Measurements from ENCODE around the gene SYNDIG1.

The SYNDIG1 gene

DNA sequence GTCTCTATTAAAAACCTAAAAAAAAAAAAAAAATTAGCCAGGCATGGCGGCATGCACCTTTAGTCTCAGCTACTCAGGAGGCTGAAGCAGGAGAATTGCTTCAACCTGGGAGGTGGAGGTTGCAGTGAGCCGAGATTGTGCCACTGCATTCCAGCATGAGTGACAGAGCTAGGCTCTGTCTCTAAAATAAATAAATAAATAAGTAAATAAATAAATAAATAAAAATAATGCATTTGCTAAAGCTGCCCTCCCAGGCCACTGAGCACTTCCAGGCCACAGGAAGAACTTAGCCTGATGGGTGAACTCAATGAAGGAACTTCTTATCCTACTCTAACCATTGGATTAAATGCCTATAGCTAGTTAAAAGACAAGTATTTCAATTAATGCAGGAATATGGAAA lies 104.9 kb downstream of the SYNDIG1 start:
- DNase-seq, result no peak

DNA sequence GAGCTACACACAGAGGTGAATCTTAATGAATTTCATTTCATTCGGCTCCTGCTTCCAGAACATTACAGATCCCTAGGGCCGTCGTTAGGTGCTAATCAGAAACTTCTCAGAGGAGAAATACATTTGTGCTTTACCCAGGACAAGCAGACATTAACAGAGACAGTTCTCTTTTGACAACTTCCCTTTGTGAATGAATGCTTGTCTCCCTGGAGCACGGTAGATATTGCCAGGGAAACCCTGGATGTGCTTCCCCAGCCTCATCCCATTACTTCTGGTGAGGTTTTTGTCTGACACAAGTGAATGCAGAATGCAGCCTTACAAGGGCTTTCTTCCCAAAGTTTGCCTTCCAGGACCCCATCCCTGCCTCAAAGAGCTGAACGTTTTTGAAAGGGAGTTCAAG lies 105.4 kb downstream of the SYNDIG1 start:
- no peak for DNase-seq

DNA sequence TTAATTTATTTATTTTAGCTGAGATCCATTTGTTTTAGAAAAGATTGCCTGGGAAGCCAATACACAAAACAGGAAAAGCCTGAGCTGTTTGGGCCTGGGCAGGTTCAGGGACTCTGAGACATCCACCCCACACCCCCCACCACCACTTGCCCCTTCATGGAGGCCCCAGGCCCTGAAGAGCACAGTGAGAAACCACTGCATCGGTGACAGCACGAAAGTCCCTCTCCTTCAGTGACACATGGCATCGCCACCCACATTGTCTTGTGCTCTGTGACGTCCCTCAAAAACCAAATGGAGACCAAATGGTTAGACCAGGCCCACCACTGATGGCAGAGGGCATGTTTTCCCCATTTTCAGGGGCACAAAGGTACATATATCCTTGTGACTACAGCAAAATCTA lies 106.4 kb downstream of the SYNDIG1 start:
- DNase-seq, result no peak

DNA sequence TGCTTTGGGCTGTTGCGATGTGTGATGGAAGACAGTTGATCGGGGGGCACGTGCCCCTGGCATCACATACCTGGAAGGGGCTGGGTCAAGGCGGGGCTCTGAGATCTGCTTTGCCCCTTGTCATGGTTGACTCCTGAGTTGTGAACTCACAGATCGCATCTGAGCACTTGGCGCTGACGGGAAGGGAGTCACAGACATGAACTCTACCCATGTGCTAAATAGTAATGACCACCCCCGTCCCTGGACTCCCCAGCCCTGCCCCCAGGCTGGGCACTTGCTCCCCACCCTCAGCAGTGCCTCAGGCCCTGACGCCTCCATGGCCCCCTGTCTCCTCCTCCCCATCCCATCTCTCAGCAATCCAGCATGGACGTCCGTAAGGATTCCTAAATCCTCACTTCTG lies 107.0 kb downstream of the SYNDIG1 start:
- DNase-seq, result no peak

DNA sequence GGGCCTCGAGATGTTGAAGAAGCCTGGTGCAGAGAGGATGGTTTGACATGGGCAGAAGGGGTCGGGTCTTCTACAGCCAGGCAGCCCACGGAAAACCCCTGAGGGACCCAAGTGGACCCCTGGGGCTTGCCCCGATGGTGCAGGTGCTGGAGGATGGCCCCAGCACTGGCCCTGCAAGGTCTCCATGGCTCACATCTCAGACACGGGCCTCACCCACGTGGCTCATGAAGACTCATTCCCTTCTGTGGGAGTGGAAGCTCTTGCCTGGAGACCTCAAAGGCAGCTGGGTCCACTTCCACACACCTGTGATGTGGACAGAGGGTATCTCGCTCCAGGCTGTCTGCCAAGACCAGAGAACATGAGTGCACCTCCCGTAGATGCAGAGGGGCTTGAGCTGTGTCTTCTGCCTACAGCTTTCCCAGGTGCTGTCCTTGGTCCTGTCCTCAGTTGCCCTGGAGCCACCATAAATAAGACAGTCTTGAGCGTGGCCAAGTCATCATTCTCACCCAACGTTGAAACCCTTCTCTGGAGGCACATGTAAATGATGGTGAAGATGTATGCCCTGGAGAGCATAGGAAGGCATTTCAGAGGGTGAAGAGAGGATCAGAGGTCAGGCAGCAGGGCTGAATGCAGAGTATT lies 108.0 kb downstream of the SYNDIG1 start:
- no peak for DNase-seq

DNA sequence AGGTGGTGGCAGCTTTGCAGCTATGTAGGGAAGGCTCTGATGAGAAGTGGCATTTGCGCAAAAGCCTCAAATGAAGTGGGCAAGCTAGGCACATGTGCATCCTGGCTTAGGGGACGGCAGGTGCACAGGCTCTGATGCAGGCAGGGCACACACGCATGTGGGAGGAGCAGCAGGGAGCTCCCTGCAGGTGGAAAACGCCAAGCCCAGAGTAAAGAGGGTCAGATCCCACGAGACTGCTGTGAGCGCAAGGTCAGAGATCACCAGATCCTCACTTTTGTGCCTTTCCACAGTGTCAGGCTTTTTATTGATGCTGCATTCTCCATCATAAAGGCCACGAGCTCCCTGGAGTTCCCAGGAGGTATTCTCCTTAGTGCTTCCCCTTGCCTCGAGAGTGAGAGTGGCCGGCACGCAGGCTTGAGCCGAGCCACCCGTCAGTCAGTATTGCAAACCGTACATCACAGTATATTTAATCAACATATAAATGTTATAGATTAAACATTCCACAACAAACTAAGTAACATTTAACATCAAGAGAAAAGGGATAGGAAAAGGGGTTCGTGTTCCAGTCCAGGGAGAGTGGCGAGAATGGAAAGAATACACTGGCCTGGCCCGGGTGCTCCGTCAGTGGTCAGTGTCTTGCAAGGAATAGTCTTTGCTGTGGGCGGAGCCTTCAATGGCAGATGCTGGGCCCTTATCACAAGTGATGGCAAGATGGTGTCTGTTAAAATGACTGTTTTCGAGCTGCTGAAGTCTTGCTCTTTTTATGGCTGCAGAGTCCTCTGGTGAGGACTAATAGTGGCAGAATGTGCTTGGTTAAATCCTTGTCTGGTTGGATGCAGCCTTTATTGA lies 109.4 kb downstream of the SYNDIG1 start:
- no peak for DNase-seq

DNA sequence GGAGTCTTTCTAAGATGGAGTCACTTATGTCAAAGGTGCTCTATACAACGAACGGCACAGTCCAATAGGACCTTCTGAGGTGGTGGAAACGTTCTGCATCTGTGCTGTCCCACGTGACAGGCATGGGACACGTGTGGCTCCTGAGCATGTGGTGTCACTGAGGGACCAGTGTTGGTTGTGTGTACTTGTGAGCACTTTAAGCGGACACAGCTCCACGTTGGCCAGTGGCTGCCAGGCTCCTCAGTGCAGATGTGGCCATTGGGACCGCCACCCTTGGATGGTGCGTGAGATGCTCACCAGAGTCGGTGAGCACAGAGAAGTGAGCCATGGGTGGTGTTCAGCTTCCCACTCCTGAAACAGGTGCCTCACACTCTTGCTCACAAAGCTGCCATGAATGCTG lies 110.0 kb downstream of the SYNDIG1 start:
- no peak for DNase-seq

DNA sequence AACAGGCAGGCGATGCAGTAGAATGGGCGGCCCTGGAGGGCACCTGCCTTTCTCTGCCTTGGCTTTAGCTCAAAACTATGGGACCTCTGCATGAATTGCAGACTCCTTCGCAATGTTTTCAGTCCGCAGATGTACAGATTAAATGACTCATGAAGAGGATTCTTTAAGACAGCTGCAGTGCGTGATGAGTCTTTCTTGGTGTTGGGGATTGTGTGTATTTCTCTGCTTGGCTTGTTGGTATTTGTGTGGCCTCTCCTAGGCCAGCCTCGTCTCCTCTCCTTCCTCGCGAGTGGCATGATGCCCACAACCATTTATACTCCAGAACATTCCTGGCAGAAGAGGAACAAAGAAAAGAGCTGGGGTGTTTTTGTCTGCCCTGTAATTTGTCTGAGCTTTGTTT lies 110.6 kb downstream of the SYNDIG1 start:
- no peak for DNase-seq

DNA sequence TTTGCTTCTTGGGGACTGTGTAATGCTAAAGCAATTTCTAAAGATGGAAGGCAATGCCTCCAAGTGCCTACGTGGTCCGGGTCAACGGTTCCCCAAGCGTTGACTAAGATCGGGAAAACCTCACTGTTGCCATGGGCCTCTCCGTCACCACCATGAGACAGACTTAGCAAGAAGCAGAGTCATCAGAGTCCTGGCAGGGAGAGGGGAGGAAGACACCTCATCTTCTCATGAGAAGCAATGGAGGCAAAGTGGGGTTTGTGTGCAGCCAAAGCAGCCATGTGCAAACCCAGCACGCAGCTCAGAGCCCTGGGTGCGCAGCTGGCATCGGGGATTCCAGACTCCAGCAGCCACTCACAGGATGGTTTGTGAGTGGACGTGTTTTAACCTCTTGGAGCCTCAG lies 111.4 kb downstream of the SYNDIG1 start:
- DNase-seq, result no peak

DNA sequence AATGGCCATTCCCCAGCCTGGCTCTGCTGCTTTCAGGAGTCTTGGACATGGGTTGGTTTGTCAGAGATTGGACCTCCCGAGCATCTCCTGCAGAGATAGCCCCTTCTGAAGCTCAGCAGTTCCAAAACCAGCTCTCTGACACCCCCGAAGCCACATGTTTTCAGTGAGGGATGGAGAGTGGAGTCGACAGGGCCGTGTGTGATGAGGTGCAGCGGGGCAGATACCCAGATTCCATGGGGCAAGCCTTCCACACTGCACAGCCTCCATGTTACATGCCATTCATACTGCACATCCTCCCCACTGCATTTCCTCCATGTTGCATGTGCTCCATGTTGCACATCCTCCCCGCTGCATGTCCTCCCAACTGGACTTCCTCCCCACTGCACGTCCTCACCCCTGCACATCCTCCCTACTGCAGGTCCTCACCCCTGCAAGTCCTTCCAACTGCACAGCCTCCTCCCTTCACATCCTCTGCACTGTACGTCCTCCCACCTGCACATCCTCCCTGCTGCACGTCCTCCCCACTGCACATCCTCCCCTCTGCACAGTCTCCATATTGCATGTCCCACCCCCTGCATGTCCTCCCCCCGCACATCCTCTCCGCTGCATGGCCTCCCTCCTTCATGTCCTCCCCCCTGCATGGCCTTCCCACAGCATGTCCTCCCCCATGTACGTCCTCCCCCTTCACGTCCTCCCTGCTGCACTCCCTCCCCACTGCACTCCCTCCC lies 112.2 kb downstream of the SYNDIG1 start:
- no peak for DNase-seq

DNA sequence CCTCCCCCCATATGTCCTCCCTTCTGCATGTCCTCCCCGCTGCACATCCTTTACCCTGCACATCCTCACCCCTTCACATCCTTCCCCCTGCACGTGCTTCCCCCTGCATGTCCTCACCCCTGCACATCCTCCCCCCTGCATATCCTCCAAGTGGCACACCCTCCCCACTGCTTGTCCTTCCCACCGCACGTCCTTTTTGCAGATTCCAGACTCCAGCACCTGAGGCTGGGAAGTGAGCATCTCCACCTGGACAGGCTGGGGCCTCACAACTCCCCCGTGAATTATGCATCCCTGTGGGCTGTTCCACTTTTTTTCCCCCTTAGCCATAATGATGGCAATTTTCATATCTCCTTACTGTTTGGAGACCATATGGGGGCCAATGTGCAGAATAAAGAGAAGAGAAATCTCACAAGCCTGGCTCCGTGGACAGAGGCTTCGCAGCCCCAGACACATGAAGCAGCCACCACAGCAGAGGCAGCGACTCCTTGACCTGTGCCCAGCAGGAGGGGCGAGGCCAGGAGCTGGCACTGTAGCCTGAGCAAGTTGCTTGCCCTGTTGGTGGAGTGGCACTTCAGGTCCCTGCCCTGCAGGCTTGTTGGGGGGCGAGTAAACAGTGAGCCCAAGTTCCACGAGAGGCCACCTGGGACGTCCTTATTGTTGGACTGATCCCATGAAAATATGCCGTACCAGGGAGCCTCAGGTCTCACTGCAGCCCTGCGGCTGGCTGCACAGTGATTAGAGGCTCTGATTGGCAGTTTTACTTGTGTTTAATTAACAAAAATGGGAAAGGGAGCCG lies 113.1 kb downstream of the SYNDIG1 start:
- no peak for DNase-seq

DNA sequence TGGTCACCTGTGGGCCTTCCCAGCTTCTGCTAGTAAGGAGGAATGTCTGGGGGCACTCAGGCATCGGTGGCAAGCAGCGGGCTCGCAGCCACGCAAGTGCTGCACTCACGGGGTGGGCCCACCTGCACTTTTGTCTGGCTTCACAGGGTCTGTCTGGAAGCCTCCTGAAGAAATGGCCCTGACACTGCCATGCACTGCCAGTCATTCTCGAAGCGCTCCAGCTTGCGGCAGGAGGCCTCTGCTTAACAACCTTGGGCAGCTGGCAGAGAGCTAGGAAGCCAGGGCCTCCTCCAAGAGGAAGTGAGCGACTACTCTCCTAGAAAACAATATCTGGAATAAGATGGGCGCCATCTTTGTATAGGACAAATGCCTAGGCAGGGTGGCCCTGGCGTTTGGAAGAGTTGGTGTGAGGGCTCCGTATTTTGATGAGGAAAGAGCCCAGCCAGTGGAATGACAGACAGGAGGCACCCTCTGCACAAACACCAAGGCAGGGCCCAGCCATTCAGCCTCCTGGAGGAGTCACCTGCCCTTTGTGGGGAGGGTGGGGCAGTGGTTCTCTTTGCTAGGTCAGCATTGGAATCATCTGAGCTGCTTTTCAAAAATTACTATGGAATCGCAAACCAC lies 113.9 kb downstream of the SYNDIG1 start:
- no peak for DNase-seq

DNA sequence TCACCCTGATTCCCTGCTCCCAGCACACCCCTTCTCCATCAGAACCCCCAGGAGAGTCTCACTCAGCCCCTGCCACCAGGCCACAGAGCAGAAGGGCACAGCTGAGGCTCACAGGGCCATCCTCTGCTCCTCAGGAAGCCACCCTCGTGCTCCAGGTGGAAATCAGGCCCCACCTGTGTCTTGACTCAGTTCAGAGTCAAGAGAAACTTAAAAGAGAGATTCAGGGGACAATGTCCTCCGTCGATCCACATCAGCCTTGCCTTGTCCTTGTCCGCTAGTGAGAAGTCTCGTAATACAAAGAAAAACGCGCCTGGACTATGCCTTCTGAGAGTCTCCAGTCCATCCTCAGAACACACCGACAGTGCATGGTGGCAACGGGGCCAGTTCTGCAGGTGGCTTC lies 114.6 kb downstream of the SYNDIG1 start:
- no peak for DNase-seq

DNA sequence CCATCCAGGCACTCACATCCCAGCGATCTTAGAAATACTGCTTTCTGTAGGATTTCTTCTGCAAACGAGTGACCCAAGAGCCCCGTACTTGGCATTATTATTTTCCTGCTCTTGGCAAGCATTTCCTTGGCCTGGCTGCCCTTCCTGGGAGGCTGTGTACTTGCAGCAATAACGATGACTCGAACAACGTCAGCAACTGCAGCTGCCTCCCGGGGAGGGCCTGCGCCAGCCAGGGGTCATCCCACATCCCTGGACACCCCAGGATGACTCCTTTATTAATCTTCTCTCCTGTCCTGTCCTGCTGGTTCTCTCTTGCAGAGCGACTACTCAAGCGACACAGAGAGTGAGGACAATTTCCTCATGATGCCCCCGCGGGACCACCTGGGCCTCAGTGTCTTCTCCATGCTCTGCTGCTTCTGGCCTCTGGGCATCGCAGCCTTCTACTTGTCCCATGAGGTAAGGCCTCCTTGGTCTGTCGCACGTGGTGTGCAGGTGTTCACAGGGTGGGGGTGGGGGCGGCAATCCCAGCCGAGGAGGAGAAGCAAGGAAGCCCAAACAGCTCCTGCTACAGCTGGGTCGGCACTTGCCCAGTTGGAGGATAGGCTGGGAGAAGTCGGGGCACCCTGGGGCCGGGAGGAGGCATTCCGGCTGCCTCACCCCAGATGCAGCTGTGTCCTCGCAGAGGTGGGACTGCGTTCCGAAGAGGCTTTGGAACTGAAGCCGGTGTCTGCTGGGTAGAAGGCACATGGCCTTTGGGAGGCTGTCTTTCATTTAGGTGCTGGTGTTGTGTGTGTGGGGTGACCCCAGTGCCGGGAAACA lies 115.3 kb downstream of the SYNDIG1 start:
- DNase-seq, result no peak

DNA sequence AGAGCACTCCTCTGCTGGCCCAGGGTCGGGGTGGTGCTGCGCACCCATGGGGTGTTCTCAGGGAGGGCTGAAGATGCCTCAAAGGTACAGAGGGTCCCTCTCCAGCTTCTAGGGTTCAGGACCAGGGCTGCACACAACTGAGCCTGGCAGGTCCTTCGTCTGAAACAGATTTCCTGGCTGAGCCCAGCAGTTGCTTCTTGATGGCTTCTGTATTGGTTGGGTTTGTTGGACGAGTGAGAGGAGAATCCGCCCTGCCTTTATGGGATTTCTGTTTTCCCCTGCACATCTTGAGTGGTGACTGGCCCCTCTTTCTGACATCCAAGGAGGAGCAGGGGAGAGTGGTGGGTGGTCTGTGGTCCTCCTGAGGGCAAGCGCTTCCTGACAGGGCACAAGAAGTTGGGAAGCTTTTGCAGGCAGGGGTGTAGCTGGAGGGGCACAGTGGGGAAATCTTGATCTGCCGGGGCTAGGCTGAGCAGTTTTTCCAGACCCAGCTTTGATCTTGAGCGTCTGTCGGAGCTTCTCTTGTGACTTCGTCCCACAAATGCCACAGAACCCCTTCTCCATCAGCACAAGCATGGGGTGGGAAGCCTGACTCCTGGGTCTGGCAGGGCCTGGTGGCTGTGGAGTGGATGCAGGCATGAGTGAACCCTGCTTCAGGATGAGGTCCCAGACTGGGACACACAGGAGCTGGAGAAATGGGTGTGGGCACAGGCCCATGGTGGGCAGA lies 116.5 kb downstream of the SYNDIG1 start:
- no peak for DNase-seq

DNA sequence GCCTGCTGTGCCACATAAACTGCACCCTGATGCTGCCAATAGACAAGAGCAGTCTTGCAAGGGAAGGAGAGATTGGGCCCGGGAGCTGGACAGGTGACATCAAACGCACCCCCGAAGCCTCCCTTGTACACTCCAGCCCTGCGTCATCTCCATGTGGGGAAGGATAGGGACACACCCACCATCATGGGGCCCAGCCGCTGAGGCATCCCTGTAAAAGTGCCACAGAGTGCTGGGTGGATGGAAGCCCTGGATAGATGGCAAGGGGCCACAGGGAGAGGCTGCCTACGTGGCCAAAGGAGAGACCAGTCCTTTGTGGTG lies 117.1 kb downstream of the SYNDIG1 start:
- no peak for DNase-seq

DNA sequence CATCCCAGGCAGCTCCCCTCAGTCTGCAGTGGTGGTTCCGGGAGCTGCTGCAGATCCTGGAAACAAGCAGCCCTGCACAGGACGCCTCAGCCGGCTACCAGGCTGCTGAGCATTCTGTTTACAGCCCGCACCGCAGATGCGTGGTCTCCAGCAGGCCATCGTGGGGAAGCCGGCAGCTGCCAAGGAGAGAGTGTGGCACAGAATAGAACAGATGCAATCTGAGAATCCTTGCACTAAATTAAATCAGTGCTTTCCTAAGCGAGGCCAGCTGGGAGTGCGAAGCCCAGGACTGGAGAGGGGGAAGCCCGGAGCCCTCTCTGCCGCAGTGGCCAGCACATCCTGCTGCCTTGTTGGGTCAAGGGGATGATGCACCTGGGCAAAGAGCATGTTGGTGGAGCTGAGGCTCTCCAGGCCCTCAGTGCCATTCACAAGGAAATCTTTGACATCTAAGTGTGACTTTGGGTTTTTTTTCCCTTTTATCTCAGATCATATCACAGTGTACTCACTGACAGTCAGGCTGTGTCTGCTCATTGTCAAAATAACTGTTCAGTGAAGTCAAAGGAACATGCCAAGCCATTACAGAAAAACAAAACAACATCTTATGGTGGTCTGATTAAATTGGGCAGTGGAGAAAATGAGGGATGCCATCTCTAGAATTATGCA lies 118.1 kb downstream of the SYNDIG1 start:
- no peak for DNase-seq

DNA sequence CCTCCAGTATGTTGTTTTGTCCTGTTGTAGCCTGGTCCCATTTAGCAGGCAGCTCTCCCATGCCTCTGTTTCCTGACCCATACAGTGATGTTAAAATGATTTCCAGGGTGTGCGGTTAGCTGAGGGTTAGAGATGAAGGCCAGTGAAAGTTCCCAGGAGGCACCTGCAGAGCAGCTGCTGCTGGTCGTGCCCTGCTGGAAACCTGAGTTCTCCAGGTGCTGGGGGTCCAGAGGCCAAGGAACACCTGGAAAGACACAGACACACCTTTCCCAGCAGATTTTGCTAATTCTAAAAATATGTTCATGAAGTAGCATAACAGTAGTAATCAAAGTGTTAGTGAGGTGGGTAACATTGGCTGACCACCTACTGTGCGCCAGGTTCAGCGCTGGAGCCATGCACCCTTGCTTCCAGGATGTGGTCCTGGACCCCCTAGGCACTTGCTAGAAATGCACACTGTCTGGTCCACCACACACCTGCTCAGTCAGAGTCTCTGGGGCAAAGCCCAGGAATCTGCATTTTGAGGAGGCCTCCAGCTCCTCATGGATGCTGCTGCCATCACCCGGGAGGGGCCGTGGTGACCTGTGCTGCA lies 118.7 kb downstream of the SYNDIG1 start:
- DNase-seq, result no peak

DNA sequence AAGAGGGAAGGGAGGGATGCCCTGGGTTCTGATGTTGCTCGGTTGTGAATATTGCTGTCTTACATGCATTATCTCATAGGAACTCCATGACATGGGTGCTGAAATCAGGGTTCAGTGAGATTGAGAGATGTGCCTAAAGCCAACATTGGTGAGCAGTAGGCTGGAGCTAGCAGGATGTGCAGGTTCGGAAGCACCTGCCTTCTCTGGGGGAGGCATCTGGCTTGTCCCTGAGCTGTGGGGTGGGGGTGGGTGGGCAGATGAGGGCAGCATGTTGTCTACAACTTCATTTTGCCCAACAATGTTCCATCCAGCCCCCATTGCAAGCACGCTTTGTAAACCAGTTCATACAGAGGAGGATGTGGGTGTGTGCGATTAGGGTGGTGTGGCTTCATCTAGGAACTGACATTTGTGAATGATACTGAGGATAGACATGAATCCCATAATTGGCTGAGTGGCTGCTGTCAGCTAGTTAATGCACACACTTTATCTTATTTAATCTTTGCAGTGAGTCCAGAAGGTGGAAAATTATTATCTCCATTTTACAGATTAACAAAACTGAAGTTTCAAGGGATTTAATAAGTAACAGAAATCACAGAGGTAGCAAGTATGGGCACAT lies 119.4 kb downstream of the SYNDIG1 start:
- DNase-seq, result no peak

DNA sequence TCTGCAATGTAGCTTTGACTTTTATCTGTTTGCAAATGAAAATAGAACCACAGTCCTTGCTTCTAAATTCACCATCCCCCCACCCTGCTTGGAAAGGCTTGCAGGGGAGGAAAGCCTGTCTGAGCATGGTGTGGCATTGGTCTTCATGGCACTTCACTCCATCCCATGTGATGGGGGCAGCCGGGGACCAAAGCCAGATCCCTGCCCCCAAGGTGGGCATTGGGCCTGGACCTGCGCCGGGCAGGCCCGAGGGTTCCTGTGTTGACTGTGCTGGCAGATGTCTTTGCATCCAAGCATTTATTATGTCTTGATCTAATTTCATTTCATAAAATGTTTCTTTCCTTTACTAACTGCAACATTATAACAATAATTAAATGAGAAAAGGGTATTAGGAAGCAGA lies 120.0 kb downstream of the SYNDIG1 start:
- no peak for DNase-seq

Data from NCI-H146 (cell line).